OCI-LY1 (cell line): ENCODE results near the gene ASPRV1.

Experiments
- EZH2 ChIP-seq: fragments of 200-600 bp; sonication (generic), shearing (Covaris generic); IDR thresholded peaks from 2 replicates; pipeline ENCODE4 v1.8.0; 2017; ENCODE audit warnings: borderline replicate concordance, mixed run types, mild to moderate bottlenecking, antibody characterized with exemption, low read length, moderate library complexity, mixed read lengths
- TF ChIP-seq, protein P1 (sequence below): fragments of 200-600 bp; sonication (generic), shearing (Covaris generic); IDR thresholded peaks from 2 replicates; pipeline ENCODE4 v1.5.1; 2017; ENCODE audit warnings: mild to moderate bottlenecking, antibody characterized with exemption, low read length, moderate library complexity, mixed read lengths

- TF ChIP-seq, protein P1, sequence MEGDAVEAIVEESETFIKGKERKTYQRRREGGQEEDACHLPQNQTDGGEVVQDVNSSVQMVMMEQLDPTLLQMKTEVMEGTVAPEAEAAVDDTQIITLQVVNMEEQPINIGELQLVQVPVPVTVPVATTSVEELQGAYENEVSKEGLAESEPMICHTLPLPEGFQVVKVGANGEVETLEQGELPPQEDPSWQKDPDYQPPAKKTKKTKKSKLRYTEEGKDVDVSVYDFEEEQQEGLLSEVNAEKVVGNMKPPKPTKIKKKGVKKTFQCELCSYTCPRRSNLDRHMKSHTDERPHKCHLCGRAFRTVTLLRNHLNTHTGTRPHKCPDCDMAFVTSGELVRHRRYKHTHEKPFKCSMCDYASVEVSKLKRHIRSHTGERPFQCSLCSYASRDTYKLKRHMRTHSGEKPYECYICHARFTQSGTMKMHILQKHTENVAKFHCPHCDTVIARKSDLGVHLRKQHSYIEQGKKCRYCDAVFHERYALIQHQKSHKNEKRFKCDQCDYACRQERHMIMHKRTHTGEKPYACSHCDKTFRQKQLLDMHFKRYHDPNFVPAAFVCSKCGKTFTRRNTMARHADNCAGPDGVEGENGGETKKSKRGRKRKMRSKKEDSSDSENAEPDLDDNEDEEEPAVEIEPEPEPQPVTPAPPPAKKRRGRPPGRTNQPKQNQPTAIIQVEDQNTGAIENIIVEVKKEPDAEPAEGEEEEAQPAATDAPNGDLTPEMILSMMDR = no peak
- TF ChIP-seq EZH2 = no peak
Measured at GRCh38 chr2:69943000-69943842, 18.2 kb downstream of the ASPRV1 start.
